ENCODE data around the gene RPL12.
A peak's percentile ranks its signal among the peaks of the same experiment; 100 is the strongest.

RPL12 gene

GRCh38 chr9:127402401-127403090 lies 48.7 kb downstream of the RPL12 start:
- Histone ChIP-seq H3K4me3 (no peak overlapping the region), H3K27ac (no peak overlapping the region), H3K36me3 (peaks cover 9 to 81% (median 55%) of the 10 kb centered on the region in 3 donors), H3K9me3 (no peaks in the 10 kb centered on the region), H3K4me1 (peaks cover 0 to 16% (median 10%) of the 10 kb centered on the region in 4 donors), H3K27me3 (no peaks in the 10 kb centered on the region)
- TF ChIP-seq, protein P1, sequence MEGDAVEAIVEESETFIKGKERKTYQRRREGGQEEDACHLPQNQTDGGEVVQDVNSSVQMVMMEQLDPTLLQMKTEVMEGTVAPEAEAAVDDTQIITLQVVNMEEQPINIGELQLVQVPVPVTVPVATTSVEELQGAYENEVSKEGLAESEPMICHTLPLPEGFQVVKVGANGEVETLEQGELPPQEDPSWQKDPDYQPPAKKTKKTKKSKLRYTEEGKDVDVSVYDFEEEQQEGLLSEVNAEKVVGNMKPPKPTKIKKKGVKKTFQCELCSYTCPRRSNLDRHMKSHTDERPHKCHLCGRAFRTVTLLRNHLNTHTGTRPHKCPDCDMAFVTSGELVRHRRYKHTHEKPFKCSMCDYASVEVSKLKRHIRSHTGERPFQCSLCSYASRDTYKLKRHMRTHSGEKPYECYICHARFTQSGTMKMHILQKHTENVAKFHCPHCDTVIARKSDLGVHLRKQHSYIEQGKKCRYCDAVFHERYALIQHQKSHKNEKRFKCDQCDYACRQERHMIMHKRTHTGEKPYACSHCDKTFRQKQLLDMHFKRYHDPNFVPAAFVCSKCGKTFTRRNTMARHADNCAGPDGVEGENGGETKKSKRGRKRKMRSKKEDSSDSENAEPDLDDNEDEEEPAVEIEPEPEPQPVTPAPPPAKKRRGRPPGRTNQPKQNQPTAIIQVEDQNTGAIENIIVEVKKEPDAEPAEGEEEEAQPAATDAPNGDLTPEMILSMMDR (IDR thresholded peaks at IDR 0.05) = no peak
- intact Hi-C loops (cut with DNase I; ENCODE audit: low total_unique reads) = no loop called here
- no peak for DNase-seq

- TF ChIP-seq, protein P1 (IDR thresholded peaks at IDR 0.05) = no peak
- Histone ChIP-seq H3K4me3 (no peak overlapping the region), H3K4me1 (peaks cover 0 to 25% (median 15%) of the 10 kb centered on the region in 4 donors), H3K27ac (no peak overlapping the region), H3K9me3 (no peaks in the 10 kb centered on the region), H3K27me3 (no peaks in the 10 kb centered on the region), H3K36me3 (peaks cover 6 to 53% (median 35%) of the 10 kb centered on the region in 3 donors)
- intact Hi-C loops (cut with DNase I; ENCODE audit: low total_unique reads) = loop anchor here (5.0 kb wide), 1 partner anchor 188 kb away; no protein-coding TSS in a partner anchor
- no peak for DNase-seq
Observed at GRCh38 chr9:127399736-127400269, 51.4 kb downstream of the RPL12 start.

DNA sequence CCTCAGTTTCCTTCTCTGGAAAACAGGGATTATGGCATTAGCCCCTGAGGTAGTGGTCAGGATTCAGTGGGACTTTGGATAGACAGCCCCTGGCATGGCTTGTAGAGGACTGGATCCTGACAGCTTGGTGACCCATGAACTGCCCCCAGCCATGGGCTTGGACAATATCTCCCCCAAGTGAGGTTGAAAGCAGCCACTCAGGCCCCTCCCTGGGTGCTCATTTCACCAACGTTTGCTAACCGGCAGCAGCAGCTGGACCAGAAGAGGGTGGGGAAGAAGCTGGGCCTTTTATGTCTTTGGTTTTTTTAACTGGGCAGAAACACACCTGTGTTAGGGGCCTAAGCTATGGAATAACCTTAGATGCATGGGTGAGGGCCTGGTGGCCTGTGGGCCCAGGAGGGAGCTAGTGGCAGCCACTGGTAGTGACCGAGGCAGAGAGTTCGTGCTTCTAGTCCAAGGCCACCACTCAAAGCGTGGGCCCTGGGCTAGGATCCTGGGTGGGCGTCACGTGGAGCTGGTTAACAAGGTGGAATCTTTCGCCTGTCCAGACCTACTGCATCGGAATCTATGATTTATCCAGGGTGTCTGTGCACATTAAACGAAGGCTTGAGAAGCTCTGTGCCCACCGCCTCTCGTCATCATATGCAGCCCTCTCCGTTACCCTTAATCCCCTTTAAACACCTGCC lies 52.3 kb downstream of the RPL12 start:
- Histone ChIP-seq H3K9me3 (no peaks in the 10 kb centered on the region), H3K4me1 (peaks cover 0 to 25% (median 15%) of the 10 kb centered on the region in 4 donors), H3K4me3 (peak overlapping the region in 1 of 2 donors; percentile 89), H3K27me3 (no peaks in the 10 kb centered on the region), H3K36me3 (peaks cover 2 to 47% (median 28%) of the 10 kb centered on the region in 3 donors), H3K27ac (no peak overlapping the region)
- TF ChIP-seq, protein P1 (IDR thresholded peaks at IDR 0.05) = no peak
- intact Hi-C loops (cut with DNase I; ENCODE audit: low total_unique reads) = loop anchor here (5.0 kb wide), 1 partner anchor 187 kb away; no protein-coding TSS in a partner anchor
- DNase-seq = no peak

- Histone ChIP-seq H3K36me3 (peaks cover under 1 to 46% (median 24%) of the 10 kb centered on the region in 3 donors), H3K27ac (peak overlapping the region in 1 of 2 donors; percentile 95), H3K9me3 (no peaks in the 10 kb centered on the region), H3K4me1 (peaks cover 0 to 25% (median 15%) of the 10 kb centered on the region in 4 donors), H3K27me3 (no peaks in the 10 kb centered on the region), H3K4me3 (peak overlapping the region; percentile 89 to 91)
- intact Hi-C loops (cut with DNase I; ENCODE audit: low total_unique reads) = loop anchor here (5.0 kb wide), 1 partner anchor 186 kb away; no protein-coding TSS in a partner anchor
- TF ChIP-seq, protein P1 (IDR thresholded peaks at IDR 0.05) = no peak
- DNase-seq = no peak
Observed at GRCh38 chr9:127398275-127398647, 52.9 kb downstream of the RPL12 start.
